ENCODE results near the gene CDK5. TPM values are rescaled to one million over a fixed set of nuclear protein-coding genes. Genes with fewer than 3 reads are reported as not detected.

The CDK5 gene
- polyA plus RNA-seq, 1 donor from 2014 or later, result 88.3 TPM

- Histone ChIP-seq H3K27me3 (ENCODE audit: insufficient read depth, low read depth, low read length) (no peaks in the 10 kb centered on the region), H3K79me2 (replicated peaks; ENCODE audit: insufficient read depth, low read length) (peaks cover 13% of the 10 kb centered on the region), H3K9ac (ENCODE audit: low read length) (no peak overlapping the region), H4K20me1 (ENCODE audit: insufficient read depth) (no peaks in the 10 kb centered on the region), H3K4me2 (ENCODE audit: low read length) (no peak overlapping the region), H3K27ac (ENCODE audit: low read length) (no peak overlapping the region), H2AFZ (ENCODE audit: low read depth, low read length) (no peak overlapping the region), H3F3A (ENCODE audit: insufficient read depth, low read length, poor library complexity, severe bottlenecking) (no peaks in the 10 kb centered on the region), H3K9me2 (ENCODE audit: insufficient read depth, low read length) (no peaks in the 10 kb centered on the region), H3K4me3 (ENCODE audit: low read length) (no peak overlapping the region), H3K36me3 (ENCODE audit: insufficient read depth, low read length) (no peaks in the 10 kb centered on the region), H3K9me3 (ENCODE audit: low read length) (no peaks in the 10 kb centered on the region)
- TF ChIP-seq POLR2AphosphoS5 (IDR thresholded peaks at IDR 0.05), result no peak
- no peak for TF ChIP-seq MXI1 (conservative IDR thresholded peaks at IDR 0.05; ENCODE audit: poor library complexity, severe bottlenecking)
- no peak for TF ChIP-seq RAD21 (conservative IDR thresholded peaks at IDR 0.05)
- no peak for TF ChIP-seq EZH2 (IDR thresholded peaks at IDR 0.05; ENCODE audit: borderline replicate concordance, insufficient read depth, low read length, poor library complexity, severe bottlenecking)
- TF ChIP-seq TAF1 (IDR thresholded peaks at IDR 0.05; ENCODE audit: low read depth), result no peak
- TF ChIP-seq REST (IDR thresholded peaks at IDR 0.05; ENCODE audit: borderline replicate concordance), result no peak
- TF ChIP-seq EP300 (conservative IDR thresholded peaks at IDR 0.05; ENCODE audit: poor library complexity, severe bottlenecking), result no peak
- TF ChIP-seq, protein P1, sequence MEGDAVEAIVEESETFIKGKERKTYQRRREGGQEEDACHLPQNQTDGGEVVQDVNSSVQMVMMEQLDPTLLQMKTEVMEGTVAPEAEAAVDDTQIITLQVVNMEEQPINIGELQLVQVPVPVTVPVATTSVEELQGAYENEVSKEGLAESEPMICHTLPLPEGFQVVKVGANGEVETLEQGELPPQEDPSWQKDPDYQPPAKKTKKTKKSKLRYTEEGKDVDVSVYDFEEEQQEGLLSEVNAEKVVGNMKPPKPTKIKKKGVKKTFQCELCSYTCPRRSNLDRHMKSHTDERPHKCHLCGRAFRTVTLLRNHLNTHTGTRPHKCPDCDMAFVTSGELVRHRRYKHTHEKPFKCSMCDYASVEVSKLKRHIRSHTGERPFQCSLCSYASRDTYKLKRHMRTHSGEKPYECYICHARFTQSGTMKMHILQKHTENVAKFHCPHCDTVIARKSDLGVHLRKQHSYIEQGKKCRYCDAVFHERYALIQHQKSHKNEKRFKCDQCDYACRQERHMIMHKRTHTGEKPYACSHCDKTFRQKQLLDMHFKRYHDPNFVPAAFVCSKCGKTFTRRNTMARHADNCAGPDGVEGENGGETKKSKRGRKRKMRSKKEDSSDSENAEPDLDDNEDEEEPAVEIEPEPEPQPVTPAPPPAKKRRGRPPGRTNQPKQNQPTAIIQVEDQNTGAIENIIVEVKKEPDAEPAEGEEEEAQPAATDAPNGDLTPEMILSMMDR (IDR thresholded peaks at IDR 0.05; ENCODE audit: poor library complexity, severe bottlenecking), result no peak
- no peak for TF ChIP-seq SMC3 (conservative IDR thresholded peaks at IDR 0.05; ENCODE audit: poor library complexity)
Observed at GRCh38 chr7:151075978-151076426, 18.3 kb upstream of the CDK5 start.

GRCh38 chr7:151075662-151075971 is 17.9 kb upstream of the CDK5 start:
- Histone ChIP-seq H3K27ac (ENCODE audit: low read length) (no peak overlapping the region), H3K9ac (ENCODE audit: low read length) (no peak overlapping the region), H3K36me3 (ENCODE audit: insufficient read depth, low read length) (no peaks in the 10 kb centered on the region), H3K9me2 (ENCODE audit: insufficient read depth, low read length) (no peaks in the 10 kb centered on the region), H3K4me2 (ENCODE audit: low read length) (no peak overlapping the region), H4K20me1 (ENCODE audit: insufficient read depth) (no peaks in the 10 kb centered on the region), H3K9me3 (ENCODE audit: low read length) (no peaks in the 10 kb centered on the region), H3K79me2 (replicated peaks; ENCODE audit: insufficient read depth, low read length) (peaks cover 13% of the 10 kb centered on the region), H2AFZ (ENCODE audit: low read depth, low read length) (no peak overlapping the region), H3K27me3 (ENCODE audit: insufficient read depth, low read depth, low read length) (no peaks in the 10 kb centered on the region), H3K4me3 (ENCODE audit: low read length) (no peak overlapping the region), H3F3A (ENCODE audit: insufficient read depth, low read length, poor library complexity, severe bottlenecking) (no peaks in the 10 kb centered on the region)
- TF ChIP-seq EP300 (conservative IDR thresholded peaks at IDR 0.05; ENCODE audit: poor library complexity, severe bottlenecking), result no peak
- TF ChIP-seq MXI1 (conservative IDR thresholded peaks at IDR 0.05; ENCODE audit: poor library complexity, severe bottlenecking), result no peak
- no peak for TF ChIP-seq SMC3 (conservative IDR thresholded peaks at IDR 0.05; ENCODE audit: poor library complexity)
- TF ChIP-seq EZH2 (IDR thresholded peaks at IDR 0.05; ENCODE audit: borderline replicate concordance, insufficient read depth, low read length, poor library complexity, severe bottlenecking), result no peak
- TF ChIP-seq, protein P1 (IDR thresholded peaks at IDR 0.05; ENCODE audit: poor library complexity, severe bottlenecking), result no peak
- no peak for TF ChIP-seq RAD21 (conservative IDR thresholded peaks at IDR 0.05)
- TF ChIP-seq POLR2AphosphoS5 (IDR thresholded peaks at IDR 0.05), result no peak
- no peak for TF ChIP-seq TAF1 (IDR thresholded peaks at IDR 0.05; ENCODE audit: low read depth)
- no peak for TF ChIP-seq REST (IDR thresholded peaks at IDR 0.05; ENCODE audit: borderline replicate concordance)
